K562 (cell line): ENCODE results near the gene TAPBPL. TPM values are rescaled to one million over a fixed set of nuclear protein-coding genes. Genes with fewer than 3 reads are reported as not detected.

ENCODE experiments used
- BACH1 ChIP-seq: fragments of 200-800 bp; sonication (Bioruptor generic); IDR thresholded peaks from 2 replicates; pipeline ENCODE4 v1.6.1; 2016; ENCODE audit warnings: missing genetic modification characterization, missing compliant biosample characterization
- BDP1 ChIP-seq: IDR thresholded peaks from 3 replicates; pipeline ENCODE4 v1.6.1; 2011; ENCODE audit not compliant: insufficient read length, insufficient read depth
- CTBP1 ChIP-seq: fragments of 450-650 bp; IDR thresholded peaks from 2 replicates; pipeline ENCODE4 v1.6.1; 2016; ENCODE audit warnings: borderline replicate concordance
- ERF ChIP-seq: fragments of 450-650 bp; formaldehyde crosslinking; IDR thresholded peaks from 2 replicates; pipeline ENCODE4 v1.4.0; 2020; ENCODE audit warnings: mild to moderate bottlenecking, mixed read lengths
- ESRRB ChIP-seq: fragments of 250-450 bp; sonication (Bioruptor Pico); IDR thresholded peaks from 2 replicates; pipeline ENCODE4 v1.5.0; 2020; ENCODE audit warnings: mild to moderate bottlenecking, moderate library complexity, borderline replicate concordance
- ETV5 ChIP-seq: sonication (generic); formaldehyde crosslinking; IDR thresholded peaks from 2 replicates; pipeline ENCODE4 v1.4.0; 2020; ENCODE audit warnings: low read depth, mild to moderate bottlenecking, missing genetic modification reagents
- FOXP1 ChIP-seq: sonication (generic); formaldehyde crosslinking; IDR thresholded peaks from 2 replicates; pipeline ENCODE4 v1.8.0; 2022; ENCODE audit warnings: mild to moderate bottlenecking, missing genetic modification reagents
- HDAC2 ChIP-seq: fragments of 450-650 bp; IDR thresholded peaks from 2 replicates; pipeline ENCODE4 v1.6.1; 2016; ENCODE audit warnings: mild to moderate bottlenecking
- HNRNPLL ChIP-seq: fragments of 200-400 bp; formaldehyde crosslinking; IDR thresholded peaks from 2 replicates; pipeline ENCODE4 v1.6.1; 2017; ENCODE audit warnings: low read length, low read depth, mild to moderate bottlenecking; ENCODE audit not compliant: poor library complexity, severe bottlenecking
- HSF4 ChIP-seq: fragments of 250-450 bp; sonication (Bioruptor Pico); IDR thresholded peaks from 2 replicates; pipeline ENCODE4 v2.1.2; 2022; ENCODE audit warnings: mild to moderate bottlenecking, moderate library complexity, borderline replicate concordance
- JUN ChIP-seq, 2 experiments: sonication (generic) in 1 of 2; formaldehyde crosslinking in 1 of 2; IDR thresholded peaks; 2 replicates each; pipeline versions ENCODE4 v1.6.1 to v1.8.0; 2012 to 2022; ENCODE audit warnings: borderline replicate concordance in 2 of 2, mild to moderate bottlenecking in 2 of 2, improper control_type of control experiment in 1 of 2, low read depth in 1 of 2, low read length in 1 of 2, missing genetic modification reagents in 1 of 2
- NCOR1 ChIP-seq: fragments of 450-650 bp; IDR thresholded peaks from 2 replicates; pipeline ENCODE4 v1.6.1; 2016; ENCODE audit warnings: mild to moderate bottlenecking, moderate library complexity
- RBM17 ChIP-seq: fragments of 200-400 bp; formaldehyde crosslinking; IDR thresholded peaks from 2 replicates; pipeline ENCODE4 v1.6.1; 2017; ENCODE audit warnings: low read depth, mild to moderate bottlenecking, low read length, borderline replicate concordance
- SREBF2 ChIP-seq: sonication (generic); formaldehyde crosslinking; IDR thresholded peaks from 2 replicates; pipeline ENCODE4 v1.4.0; 2020; ENCODE audit warnings: mild to moderate bottlenecking, missing genetic modification reagents
- TCF7L2 ChIP-seq: fragments of 150-350 bp; IDR thresholded peaks from 2 replicates; pipeline ENCODE4 v1.6.1; 2016; ENCODE audit warnings: low read depth, mild to moderate bottlenecking, low read length, moderate library complexity
- ZNF212 ChIP-seq: fragments of 450-650 bp; formaldehyde crosslinking; IDR thresholded peaks from 2 replicates; pipeline ENCODE4 v1.4.0; 2020; ENCODE audit warnings: mild to moderate bottlenecking
- ZNF217 ChIP-seq: sonication (generic); formaldehyde crosslinking; IDR thresholded peaks from 2 replicates; pipeline ENCODE4 v1.8.0; 2022; ENCODE audit warnings: mild to moderate bottlenecking, missing genetic modification reagents
- ZNF263 ChIP-seq: sonication (generic); formaldehyde crosslinking; IDR thresholded peaks from 2 replicates; pipeline ENCODE4 v1.8.0; 2022; ENCODE audit warnings: mild to moderate bottlenecking, missing genetic modification reagents, borderline replicate concordance
- ZNF75A ChIP-seq: fragments of 450-650 bp; formaldehyde crosslinking; IDR thresholded peaks from 2 replicates; pipeline ENCODE4 v1.4.0; 2020; ENCODE audit warnings: mild to moderate bottlenecking
- polyA plus RNA-seq, 8 experiments: library from polyadenylated mRNA; depleted of rRNA in 4 of 8; stranded (reverse) in 5 of 8; unstranded in 3 of 8; fragments of >200 nt; fragmentation: Nextera tagmentation in 2 of 8; fragmentation: Illumina TruSeq in 1 of 8; extraction: Ambion mirVana in 2 of 8; extraction: Trizol in 1 of 8; gene quantifications; 2 replicates each; pipeline versions ENCODE4 v1.2.1 to v1.2.3, GENCODE V29; 2011 to 2014; ENCODE audit warnings: inconsistent platforms in 1 of 8, missing spikeins in 1 of 8
- total RNA-seq, 7 experiments: library from RNA; depleted of rRNA in 6 of 7; stranded (reverse); fragments of >200 nt in 6 of 7; fragmentation: Illumina TruSeq in 2 of 7; extraction: Trizol in 2 of 7; gene quantifications; 2 replicates each; pipeline versions ENCODE4 v1.2.1 to v1.2.3, GENCODE V29; 2011 to 2021; ENCODE audit warnings: low replicate concordance in 1 of 7
- TF ChIP-seq, protein P1 (sequence below): sonication (generic); formaldehyde crosslinking; IDR thresholded peaks from 2 replicates; pipeline ENCODE4 v1.8.0; 2023; ENCODE audit warnings: mild to moderate bottlenecking, missing genetic modification reagents
- TF ChIP-seq, protein P2 (sequence below): fragments of 250-450 bp; sonication (Bioruptor Pico); IDR thresholded peaks from 2 replicates; pipeline ENCODE4 v1.5.0; 2021
- TF ChIP-seq, protein P3 (sequence below): fragments of 250-450 bp; sonication (Bioruptor Pico); IDR thresholded peaks from 2 replicates; pipeline ENCODE4 v1.8.0; 2022; ENCODE audit warnings: inconsistent platforms
- TF ChIP-seq, protein P4 (sequence below): fragments of 250-450 bp; sonication (Bioruptor Pico); IDR thresholded peaks from 2 replicates; pipeline ENCODE4 v1.9.0; 2021; ENCODE audit warnings: mild to moderate bottlenecking, inconsistent platforms

TAPBPL gene
- total and polyA plus RNA-seq, 9 of the 15 experiments (the other 6 are each of a cell fraction or from before 2014, with no cell fraction given) = 0.29 to 1.6 (median 0.45) TPM

DNA sequence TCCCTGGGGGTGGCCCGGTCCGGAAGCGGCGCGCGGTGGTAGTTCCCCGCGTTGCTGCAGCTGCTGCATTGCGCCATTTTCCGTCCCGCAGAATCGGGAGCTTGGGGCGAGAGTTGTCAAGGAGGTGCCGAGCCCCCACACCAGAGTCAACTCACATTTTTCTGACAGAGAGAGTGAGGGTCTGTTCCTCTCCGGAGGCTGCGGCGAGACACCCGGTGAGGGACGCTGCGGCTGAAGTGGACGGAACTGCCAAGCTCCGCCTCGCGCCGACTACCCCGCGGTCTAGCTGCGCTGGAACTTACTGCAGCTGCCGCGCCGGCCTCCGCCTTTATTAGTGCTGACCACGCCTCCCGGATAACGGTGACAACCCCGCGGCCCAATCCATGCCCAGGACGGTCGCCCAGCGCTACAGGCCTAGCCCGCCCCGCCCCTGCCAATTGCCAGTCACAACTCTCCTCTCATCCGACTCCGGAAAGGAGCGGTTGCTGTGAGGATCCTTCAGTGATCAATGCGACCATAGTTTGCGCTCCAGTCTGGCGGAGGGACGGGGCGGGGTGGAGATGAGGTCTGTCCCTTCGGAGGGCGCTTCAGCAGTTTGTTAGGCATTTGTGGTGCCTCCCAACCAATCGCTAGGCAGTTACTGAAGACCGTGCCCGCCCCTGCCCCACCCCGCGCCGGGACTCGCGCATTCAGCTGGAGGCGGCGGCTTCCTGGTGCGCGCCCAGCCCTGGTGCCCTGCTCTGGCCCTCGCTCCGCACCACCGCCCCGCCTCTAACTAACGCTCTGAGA is 18.7 kb downstream of the TAPBPL start, which contains the start of gene VAMP1 (continued):
- TF ChIP-seq, protein P1, sequence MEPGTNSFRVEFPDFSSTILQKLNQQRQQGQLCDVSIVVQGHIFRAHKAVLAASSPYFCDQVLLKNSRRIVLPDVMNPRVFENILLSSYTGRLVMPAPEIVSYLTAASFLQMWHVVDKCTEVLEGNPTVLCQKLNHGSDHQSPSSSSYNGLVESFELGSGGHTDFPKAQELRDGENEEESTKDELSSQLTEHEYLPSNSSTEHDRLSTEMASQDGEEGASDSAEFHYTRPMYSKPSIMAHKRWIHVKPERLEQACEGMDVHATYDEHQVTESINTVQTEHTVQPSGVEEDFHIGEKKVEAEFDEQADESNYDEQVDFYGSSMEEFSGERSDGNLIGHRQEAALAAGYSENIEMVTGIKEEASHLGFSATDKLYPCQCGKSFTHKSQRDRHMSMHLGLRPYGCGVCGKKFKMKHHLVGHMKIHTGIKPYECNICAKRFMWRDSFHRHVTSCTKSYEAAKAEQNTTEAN (CRISPR knock-in tag) = no peak
- no peak for TF ChIP-seq ZNF263
- TF ChIP-seq, protein P2, sequence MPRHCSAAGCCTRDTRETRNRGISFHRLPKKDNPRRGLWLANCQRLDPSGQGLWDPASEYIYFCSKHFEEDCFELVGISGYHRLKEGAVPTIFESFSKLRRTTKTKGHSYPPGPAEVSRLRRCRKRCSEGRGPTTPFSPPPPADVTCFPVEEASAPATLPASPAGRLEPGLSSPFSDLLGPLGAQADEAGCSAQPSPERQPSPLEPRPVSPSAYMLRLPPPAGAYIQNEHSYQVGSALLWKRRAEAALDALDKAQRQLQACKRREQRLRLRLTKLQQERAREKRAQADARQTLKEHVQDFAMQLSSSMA (CRISPR knock-in tag) = peak; percentile 53; the same call in 1 of the 2 replicates
- TF ChIP-seq, protein P3, sequence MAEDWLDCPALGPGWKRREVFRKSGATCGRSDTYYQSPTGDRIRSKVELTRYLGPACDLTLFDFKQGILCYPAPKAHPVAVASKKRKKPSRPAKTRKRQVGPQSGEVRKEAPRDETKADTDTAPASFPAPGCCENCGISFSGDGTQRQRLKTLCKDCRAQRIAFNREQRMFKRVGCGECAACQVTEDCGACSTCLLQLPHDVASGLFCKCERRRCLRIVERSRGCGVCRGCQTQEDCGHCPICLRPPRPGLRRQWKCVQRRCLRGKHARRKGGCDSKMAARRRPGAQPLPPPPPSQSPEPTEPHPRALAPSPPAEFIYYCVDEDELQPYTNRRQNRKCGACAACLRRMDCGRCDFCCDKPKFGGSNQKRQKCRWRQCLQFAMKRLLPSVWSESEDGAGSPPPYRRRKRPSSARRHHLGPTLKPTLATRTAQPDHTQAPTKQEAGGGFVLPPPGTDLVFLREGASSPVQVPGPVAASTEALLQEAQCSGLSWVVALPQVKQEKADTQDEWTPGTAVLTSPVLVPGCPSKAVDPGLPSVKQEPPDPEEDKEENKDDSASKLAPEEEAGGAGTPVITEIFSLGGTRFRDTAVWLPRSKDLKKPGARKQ (CRISPR knock-in tag) = no peak
- TF ChIP-seq SREBF2 (CRISPR knock-in tag) = no peak
- no peak for TF ChIP-seq RBM17
- no peak for TF ChIP-seq BACH1
- no peak for TF ChIP-seq ERF (CRISPR knock-in tag)
- TF ChIP-seq, protein P4, sequence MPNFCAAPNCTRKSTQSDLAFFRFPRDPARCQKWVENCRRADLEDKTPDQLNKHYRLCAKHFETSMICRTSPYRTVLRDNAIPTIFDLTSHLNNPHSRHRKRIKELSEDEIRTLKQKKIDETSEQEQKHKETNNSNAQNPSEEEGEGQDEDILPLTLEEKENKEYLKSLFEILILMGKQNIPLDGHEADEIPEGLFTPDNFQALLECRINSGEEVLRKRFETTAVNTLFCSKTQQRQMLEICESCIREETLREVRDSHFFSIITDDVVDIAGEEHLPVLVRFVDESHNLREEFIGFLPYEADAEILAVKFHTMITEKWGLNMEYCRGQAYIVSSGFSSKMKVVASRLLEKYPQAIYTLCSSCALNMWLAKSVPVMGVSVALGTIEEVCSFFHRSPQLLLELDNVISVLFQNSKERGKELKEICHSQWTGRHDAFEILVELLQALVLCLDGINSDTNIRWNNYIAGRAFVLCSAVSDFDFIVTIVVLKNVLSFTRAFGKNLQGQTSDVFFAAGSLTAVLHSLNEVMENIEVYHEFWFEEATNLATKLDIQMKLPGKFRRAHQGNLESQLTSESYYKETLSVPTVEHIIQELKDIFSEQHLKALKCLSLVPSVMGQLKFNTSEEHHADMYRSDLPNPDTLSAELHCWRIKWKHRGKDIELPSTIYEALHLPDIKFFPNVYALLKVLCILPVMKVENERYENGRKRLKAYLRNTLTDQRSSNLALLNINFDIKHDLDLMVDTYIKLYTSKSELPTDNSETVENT (CRISPR knock-in tag) = peak; percentile 16; the same call in 1 of the 2 replicates
- peak; percentile 69 for TF ChIP-seq HNRNPLL
- TF ChIP-seq ESRRB (CRISPR knock-in tag) = no peak
- no peak for TF ChIP-seq ETV5 (CRISPR knock-in tag)
- no peak for TF ChIP-seq CTBP1
- TF ChIP-seq TCF7L2 = no peak
- TF ChIP-seq ZNF75A (CRISPR knock-in tag) = no peak
- TF ChIP-seq HDAC2 = peak; percentile 32; the same call in 1 of the 2 replicates
- TF ChIP-seq ZNF212 (CRISPR knock-in tag) = no peak
- no peak for TF ChIP-seq HSF4 (CRISPR knock-in tag)
- TF ChIP-seq JUN (IDR thresholded peaks at IDR 0.05; ENCODE audit: borderline replicate concordance, low read depth, low read length) = no peak
- no peak for TF ChIP-seq JUN (CRISPR knock-in tag; IDR thresholded peaks at IDR 0.05; ENCODE audit: borderline replicate concordance)
- TF ChIP-seq NCOR1 = no peak
- TF ChIP-seq FOXP1 (CRISPR knock-in tag) = no peak; the same call in 1 of the 2 replicates
- no peak for TF ChIP-seq ZNF217
- no peak for TF ChIP-seq BDP1
